NCI-H1417 (cell line): ENCODE data around the gene PACRG.

Experiments used
- DNase-seq, 3 experiments: peaks; one replicate each; lab custom pipeline; 2025; lab: John Stamatoyannopoulos, UW

The PACRG gene

DNA sequence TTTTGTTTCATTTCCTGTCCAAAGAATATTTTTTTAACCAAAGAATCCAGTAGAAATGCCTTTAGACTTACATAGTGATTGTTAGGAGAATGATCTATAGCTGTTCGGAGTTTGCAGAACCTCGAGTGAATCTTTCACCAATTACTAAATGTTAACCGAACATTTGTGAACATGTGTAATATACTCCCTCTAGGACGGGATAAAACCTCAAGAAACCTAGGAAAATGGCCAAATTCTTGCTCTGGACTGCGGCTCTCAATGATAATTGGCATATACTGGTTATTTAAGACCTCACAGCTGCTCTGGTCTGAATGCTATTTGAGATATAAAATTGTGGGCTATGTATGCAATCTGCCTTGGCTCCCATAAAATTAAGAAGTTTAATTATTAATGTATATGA is 137.1 kb downstream of the PACRG start:
- no peak for DNase-seq

DNA sequence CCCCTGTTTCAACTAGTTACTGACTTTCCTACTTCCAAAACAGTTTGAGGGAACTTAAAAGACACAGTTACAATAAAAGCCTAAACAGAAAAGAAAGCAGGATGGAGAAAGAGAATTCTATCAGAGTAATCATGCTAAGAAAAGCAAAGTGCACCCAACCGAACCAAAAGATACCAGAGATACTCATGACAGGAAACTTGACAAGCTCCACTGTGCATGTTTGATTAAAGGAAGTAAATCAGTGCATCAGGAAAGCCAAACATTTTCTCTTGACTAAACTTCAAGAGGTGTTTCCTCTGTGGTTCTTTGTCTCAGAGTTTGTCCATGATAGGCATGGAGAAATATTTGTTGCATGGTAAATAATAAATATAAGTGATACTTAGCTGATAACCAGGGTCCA is 138.9 kb downstream of the PACRG start:
- no peak for DNase-seq

GRCh38 chr6:162868397-162868796 is 140.6 kb downstream of the PACRG start:
- no peak for DNase-seq

DNA sequence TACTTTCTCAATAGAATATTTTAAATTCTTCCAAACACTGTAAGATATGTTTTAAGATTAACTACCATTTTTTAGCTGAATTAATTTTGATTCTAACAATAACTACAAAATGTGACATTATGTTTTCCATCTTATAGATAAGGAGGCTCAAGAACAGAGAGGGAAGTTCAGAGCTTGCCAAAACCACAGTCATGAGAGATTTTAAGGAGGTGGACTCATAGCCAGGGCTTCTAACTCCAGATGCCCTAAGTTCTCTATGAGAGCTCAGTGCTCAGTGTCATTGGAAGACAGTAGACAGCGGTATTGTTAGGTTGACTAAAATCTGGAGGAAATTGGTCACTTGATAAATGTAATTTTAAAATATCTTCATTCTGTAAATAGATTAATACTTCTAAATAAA is 144.2 kb downstream of the PACRG start:
- DNase-seq: no peak

GRCh38 chr6:162873537-162873936 is 145.8 kb downstream of the PACRG start:
- DNase-seq: no peak

GRCh38 chr6:162875070-162875469 is 147.3 kb downstream of the PACRG start:
- no peak for DNase-seq

- no peak for DNase-seq
Observed at GRCh38 chr6:162882801-162883481, 155.2 kb downstream of the PACRG start.

- DNase-seq: no peak
Observed at GRCh38 chr6:162887981-162888689, 160.4 kb downstream of the PACRG start.

GRCh38 chr6:162889303-162889702 is 161.5 kb downstream of the PACRG start:
- DNase-seq: no peak

GRCh38 chr6:162898011-162898410 is 170.2 kb downstream of the PACRG start:
- no peak for DNase-seq

DNA sequence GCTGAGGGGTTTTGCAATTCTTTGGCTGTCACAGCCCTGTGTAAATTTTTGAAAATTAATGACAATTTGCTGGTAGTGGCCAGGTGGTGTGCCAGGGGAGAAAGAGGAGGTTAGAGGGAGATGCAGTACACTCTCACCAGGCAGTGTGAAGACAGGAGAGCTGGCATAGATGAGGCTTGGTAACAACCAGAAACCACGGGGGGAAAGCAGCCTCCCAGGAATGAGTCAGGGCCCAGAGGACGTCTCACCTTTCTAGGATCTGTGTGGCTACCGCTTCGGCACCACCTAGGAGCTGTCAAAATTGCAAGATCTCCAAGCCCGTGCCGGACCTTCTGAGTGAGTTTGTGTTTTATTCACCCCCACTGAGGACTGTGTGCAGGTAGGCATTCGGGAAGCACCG is 171.4 kb downstream of the PACRG start:
- peak in 1 of 3 experiments; percentile 21 for DNase-seq

DNA sequence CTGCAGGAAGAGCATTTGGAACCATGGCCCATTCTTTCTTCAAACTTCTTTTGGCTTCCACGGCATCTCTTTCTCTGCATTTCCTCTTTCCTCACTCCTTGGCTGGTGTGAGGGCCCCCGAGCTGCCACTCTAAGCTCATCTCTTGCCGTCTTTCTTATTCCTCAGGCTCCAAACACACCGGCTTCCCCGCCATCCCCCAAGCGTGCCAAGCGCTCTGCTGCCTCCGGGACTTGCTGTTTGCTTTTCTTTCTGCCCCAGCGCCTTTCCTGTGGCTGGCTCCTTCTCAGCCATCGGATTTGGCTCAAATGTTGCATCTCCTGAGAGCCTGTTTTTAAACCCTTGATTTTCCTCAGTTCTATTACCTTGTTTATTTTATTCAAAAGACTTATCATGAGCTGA is 172.7 kb downstream of the PACRG start:
- no peak for DNase-seq

DNA sequence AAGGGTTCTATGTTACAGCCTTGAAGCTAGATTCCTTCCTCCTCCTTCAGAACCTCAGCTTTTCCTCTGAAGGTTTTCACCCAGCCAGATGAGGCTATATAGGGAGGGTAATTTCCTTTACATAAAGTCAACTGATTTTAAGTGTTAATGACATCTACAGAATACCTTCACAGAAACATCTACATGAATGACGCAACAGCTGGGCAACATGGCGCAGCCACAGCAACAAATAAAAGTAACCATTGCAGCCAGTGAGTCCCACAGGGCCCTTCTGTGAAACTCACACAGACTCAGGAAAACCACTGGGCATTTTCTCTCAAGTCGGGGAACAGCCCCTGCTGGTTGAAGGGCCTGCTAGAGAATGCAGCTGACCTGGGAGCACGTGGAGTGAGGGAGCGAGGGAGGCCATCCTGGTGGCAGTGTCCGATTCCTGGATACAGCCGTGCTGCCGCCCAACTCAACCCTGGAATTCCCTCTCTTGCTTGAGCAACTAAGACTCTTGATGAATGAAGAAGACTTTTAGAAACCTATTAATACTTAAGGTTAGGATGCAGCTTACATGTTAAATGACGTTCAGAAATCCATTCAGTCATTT is 176.4 kb downstream of the PACRG start:
- no peak for DNase-seq

- no peak for DNase-seq
Observed at GRCh38 chr6:162906479-162906878, 178.7 kb downstream of the PACRG start.

GRCh38 chr6:162907876-162908481 is 180.2 kb downstream of the PACRG start:
- DNase-seq: peak in 1 of 3 experiments; percentile 8

DNA sequence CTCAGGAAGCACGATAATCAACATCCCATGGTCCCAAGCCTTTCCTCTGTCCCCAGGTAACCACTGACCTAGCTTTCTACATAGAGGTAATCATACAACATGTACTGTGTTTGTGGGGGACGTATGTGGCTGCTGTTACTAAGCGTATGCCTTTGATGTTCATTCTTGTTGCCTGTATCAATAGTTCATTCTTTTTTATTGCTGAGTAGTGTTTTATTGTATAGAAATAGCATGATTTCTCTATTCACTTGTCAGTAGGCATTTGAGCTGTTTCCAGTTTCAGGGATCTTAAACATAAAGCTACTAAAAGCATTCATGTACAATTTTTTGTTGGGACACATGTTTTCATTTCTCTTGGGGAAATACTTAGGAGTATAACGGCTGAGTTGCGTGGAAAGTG is 185.4 kb downstream of the PACRG start:
- no peak for DNase-seq

DNA sequence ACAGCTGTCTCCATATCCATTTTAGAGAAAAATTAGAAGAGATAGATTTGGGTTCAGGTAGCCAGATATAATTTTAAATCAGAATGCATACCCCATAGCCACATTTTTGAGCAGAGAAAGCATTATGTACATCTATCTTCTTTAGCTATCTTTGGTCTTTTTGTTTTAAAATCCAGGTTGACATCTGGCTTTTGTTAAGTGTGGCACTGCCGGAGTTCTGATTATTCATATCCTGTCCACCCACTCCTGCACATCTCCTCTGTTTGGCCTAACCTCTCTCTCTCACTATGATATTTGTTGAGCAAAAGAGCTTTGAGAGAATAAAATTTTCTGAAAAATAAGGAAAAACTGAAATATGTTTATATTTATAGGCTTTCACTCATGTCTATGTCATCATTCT is 189.7 kb downstream of the PACRG start:
- DNase-seq: no peak

DNA sequence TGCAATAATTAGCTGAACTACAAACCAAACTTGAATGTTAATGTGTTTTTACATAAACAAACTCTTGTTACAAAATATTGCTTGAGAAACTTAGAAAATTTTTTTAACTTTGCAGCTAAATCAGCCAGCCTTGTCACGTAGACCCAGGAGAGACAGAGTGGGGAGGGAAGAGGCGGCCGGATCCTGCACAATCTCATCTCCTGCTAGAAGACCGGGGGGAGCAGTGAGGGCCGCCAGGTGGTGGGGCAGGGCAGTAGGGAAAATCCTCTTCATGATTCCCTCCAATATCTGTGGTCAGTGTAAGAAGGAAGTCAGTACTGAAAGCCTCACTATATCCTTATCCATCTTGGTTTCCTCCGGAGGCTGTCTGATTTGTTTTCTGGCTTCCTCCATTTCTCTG is 193.3 kb downstream of the PACRG start:
- DNase-seq: no peak

- DNase-seq: no peak
Observed at GRCh38 chr6:162921510-162922040, 193.8 kb downstream of the PACRG start.

- peak in 1 of 3 experiments; percentile 30 for DNase-seq
Observed at GRCh38 chr6:162922563-162923166, 194.9 kb downstream of the PACRG start.

DNA sequence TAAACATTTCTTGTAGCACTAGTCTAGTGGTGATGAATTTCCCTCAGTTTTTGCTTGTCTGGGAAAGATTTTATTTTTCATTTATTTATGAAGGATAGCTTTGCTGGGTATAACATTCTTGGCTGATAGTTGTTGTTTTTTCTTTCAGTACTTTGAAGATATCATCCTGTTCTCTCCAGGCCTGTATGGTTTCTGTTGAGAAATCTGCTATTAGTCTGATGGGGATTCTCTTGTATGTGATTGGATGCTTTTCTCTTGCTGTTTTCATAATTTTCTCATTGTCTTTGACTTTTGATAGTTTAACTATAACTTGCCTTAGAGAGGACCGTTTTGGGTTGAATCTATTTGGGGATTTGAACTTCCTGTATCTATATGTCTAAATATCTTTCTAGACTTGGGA is 207.1 kb downstream of the PACRG start:
- no peak for DNase-seq

GRCh38 chr6:162940426-162940825 is 212.7 kb downstream of the PACRG start:
- no peak for DNase-seq
